HG03558 (cell line): ENCODE measurements around the gene PLEKHB2.
"Not testable (repeated sequence)": the region's sequence is repeated elsewhere in the genome, so short reads cannot be mapped to it uniquely, and the experiment has no call there.

Experiments
- ATAC-seq: cut with Tn5 transposase; IDR thresholded peaks from one replicate; pipeline ENCODE4 v1.9.1; 2021; ENCODE audit warnings: moderate number of reproducible peaks; ENCODE audit not compliant: unreplicated experiment; ENCODE audit errors: extremely low read depth

PLEKHB2 gene, protein sequence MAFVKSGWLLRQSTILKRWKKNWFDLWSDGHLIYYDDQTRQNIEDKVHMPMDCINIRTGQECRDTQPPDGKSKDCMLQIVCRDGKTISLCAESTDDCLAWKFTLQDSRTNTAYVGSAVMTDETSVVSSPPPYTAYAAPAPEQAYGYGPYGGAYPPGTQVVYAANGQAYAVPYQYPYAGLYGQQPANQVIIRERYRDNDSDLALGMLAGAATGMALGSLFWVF

DNA sequence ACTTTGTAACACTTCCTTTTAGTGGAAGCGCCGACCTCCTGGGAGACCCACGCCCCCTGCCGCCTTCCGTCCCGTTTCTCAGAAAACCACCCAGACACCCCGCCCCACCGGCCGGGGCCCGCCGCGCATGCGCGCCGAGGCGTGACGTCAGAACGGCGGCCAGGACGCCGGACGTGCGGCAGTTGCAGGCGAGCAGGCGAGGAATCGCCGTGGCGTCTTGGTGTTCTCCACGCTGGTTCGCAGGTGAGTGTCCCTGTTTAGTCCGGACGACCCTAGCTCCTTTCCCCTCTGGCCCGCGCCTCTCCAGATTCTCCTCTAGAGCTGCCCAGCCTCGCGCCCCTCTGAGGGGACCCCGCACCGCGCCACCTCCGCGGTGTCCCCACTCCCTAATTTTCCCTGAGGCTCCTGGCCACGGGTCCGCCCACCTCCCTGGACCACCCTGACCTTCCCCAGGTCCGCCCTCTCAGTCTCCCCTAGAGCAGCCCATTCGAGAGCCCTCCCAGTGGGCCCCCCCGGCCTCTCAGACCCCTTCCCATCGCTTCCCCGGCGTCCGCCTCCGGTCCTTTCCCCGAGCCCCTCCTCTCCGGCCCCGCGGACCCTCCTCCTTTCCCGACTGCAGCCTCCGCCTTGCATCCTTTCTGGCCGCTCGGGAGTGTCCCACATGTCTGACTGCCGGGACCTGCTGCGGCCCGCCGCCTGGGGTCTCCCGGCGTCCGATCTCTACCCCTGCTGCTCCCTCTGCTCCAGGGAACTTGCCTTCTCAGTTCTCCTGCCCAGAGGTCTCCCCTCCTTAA is at the start of gene PLEKHB2:
PLEKHB2 (plus strand) TSS at position 181 of the 794 bp plus-strand sequence. CDS start 15,606 bp downstream, outside the sequence.
- ATAC-seq = peak; percentile 61

DNA sequence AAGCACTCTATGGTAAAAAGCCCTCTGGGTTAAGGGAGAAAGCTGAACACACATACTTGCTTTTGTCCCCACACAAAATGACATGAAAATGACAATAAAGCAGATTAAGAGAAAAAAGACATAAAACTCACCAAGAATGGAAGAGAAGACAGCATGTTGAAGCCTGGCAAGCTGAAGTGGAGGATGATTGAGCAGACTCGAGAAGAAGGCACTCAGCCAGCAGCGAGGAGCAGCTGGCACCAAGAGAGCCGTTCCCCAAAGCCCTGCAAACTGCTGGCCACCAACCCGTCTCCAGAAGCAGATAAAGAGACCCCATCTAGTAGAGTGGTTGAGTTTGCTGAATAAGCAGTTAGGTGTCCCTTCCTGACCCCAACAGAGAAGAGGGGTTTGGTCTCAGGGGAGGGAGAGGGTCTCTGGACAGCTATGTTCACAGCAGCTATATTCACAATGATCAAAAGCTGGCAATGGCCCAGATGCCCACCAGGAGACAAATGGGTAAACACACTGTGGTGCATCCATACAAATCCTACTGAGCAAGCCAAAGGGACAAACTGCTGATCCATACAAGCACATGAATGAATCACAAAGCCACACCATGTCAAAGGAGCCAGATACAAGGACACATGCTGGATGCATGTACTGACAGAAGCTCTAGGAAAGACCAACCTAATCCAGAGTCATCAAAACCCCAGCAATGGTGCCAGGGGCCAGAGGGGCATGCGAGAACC is 48.8 kb upstream of the PLEKHB2 start:
- no peak for ATAC-seq

DNA sequence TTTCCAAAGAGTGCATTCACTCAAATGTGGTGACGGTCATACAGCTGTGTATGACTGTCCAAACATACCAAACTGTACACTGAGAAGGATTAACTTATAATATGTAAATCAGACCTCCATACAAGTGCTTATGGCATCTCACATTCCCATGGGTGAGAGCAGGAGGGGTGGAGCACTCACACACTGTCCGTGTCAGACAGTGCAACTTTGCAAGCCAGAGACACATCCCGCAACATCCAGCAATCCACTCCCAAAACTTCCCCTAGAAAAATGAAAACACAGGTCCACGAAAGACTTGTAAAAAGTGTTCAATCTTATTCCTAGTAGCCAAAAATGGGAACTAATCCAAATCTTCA is 48.2 kb upstream of the PLEKHB2 start:
- ATAC-seq = no peak

DNA sequence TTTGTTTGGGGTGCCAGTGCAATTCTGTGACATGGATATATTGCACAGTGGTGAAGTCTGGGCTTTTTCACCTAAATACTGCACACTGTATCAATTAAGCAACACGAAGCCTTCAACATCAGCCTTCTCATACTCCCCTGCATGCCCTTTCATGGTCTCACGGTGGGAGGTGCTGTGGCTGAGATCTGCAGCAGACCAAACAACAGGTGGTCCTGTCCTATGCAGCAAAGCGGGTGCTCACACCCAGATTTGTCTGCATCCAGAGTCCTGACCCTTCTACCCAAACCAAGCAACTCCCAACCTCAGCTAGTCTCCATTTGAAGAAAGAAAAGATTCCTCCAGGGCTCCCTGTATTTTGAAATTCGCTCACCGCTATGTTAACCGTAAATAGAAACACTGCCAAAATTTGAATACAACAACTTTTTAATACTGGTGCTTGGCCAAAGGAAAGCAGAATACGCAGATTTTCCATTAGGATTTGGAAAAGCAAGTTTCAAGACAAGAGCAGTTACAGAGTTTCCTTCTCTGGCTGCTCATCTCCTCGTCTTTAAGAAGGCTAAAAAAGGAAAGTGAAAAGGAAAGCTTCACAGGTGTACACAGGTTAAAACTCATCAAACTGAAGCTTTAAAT is 46.8 kb upstream of the PLEKHB2 start:
- ATAC-seq = no peak

DNA sequence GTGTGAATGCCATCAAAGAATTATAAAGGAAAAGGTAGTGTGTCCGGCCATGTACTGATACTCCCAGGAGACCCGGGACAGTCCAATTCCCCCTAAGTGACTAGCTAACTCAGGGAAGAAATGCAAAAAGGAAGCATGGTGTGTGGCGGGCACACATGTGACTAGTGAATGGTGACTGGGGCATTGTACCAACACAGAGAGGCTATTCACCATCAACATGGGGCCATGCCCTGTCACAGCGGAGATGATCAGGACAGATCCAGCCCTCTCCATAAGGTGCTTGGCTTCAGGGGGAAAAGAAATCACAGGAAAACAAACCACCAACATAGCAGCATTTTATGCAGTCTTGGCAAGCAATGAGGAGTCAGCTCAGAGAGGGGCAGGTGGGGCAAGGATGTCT is 46.2 kb upstream of the PLEKHB2 start:
- ATAC-seq = no peak

DNA sequence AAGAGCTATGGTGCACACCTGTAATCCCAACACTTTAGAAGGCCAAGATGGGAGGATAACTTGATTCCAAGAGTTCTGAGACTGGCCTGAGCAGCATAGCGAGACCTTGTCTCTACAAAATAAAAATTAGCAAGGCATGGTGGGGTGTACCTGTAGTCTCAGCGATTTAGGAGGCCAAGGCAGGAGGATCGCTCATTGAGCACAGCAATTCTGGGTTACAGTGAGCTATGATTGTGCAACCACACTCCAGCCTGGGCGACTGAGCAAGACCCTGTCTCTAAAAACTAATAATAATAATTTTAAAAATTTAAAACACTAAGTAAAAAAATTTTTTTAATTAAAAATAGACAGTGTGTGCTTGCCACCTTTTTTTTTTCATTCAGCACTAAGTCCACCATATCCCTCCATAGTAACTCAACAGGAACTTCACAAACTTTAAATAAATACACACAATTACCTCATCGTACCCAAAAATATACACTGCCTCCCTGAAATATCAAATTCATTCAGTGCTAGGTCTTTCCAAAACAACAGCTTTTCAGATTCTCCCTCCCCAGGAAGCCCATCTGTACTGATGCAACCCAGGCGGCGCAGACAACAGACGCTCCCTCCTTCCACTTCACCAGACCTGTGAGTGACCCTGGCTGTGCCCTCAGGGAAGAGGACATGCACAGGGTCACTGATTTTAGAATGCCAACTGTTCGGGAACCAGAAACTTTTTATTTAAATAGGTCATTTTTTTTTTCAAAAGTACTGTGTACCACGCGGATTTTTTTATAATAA is 41.4 kb upstream of the PLEKHB2 start:
- ATAC-seq = no peak

DNA sequence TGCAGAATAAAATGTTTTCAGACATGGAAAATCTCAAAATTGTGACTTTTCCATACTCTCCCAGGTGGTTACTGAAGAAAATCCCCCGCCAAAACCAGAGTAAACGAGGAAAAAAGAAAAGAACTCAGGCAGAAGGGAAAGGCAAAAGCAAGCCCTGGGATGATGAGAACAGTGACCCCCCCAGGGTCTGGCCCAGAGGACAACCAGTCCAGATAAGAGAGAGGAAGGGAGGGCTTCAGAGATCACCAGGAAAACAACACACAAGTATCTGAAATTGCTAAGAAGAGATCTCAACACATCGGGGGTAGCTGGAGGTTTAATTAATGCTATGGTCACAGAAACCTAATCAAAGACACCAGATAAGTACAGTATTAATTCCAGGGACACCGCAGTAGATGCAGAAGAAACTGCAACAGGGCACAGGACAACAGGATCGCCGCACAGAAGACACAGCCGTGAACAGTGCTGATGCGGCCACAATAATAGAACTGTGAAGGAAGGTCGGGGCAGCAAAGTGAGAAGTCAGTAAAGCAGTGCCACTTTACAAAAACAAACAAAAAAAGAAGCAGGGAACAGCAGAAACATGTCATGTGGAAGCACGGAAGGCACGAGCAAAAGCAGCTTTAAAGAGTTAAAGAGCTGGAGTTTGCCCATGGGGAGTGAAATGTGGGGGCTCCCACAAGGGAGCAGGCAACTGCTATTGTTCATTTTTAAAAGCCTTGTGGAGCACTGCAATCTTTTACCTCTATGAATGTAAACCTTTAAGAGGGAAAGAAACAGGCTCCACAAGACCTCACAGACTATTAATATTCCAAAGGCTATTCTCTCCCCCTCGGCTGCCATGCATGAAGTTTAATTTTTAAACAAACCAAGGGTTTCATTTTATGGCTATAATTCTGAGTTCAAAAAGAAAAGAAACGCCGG is 40.3 kb upstream of the PLEKHB2 start:
- ATAC-seq = no peak

DNA sequence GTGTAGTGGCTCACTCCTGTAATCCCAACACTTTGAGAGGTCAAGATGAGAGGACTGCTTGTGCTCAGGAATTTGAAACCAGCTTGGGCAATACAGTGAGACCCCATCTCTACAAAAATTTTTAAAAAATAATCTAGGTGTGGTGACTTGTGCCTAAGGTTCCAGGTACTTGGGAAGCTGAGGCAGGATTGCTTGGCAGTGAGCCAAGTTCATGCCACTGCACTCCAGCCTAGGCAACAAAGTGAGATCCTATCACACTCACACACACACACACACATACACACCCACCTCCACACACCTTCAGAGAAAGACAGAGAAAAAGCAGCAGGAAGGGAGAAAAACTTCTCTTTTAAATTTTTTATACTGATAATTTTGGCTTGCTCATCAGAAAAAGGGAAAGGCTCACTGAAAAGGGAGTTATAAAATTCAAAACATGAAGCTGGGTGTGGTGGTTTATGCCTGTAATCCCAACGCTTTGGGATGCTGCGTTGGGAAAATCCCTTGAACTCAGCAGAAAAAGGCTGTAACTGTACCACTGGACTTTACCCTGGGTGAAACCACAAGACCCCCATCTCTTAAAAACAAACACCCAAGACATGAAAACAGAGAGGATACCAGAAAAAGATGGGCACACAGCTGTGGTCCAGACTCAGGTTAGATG is 37.5 kb upstream of the PLEKHB2 start:
- ATAC-seq = no peak

DNA sequence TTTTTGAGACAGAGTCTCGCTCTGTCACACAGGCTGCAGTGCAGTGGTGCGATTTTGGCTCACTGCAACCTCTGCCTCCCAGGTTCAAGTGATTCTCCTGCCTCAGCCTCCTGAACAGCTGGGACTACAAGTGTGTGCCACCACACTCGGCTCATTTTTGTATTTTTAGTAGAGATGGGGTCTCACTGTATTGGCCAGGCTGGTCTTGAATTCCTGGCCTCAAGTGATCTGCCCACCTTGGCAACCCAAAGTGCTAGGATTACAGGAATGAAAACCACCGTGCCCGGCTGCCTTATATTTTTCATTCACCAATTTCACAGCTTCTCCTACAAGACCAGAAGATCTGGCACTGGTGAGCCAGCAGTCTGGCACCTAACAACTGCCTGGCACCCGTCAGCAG is 37.0 kb upstream of the PLEKHB2 start:
- ATAC-seq = not testable (repeated sequence)

DNA sequence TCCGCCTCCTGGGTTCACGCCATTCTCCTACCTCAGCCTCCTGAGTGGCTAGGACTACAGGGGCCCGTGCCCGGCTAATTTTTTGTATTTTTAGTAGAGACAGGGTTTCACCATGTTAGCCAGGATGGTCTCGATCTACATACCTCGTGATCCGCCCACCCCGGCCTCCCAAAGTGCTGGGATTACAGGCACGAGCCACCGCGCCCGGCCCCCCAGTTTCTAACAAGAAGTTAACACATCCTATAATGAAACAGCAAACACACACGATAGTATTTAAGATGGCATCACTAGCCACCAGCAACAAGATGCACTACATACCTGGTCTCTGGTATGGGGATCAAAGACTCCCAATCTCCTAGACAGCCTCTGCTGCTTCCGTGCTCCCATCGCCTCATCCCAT is 29.6 kb upstream of the PLEKHB2 start:
- ATAC-seq = not testable (repeated sequence)

DNA sequence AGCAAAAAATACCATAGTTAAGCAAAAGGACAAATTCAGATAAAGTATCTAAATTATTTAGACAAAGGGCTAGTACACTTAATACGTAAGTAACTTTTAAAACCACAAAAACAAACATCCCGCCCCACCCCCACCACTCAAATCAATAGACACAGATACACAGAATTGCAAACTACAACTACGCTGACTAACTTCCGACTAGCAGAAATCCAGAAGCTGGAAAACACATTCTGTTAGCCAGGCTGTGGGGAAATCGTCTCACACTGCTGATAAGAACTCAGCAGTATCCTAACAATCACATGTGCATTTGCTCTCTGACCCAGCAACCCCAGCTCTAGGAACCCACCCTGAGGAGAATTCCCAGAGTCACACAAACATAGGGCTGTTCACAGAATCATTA is 28.4 kb upstream of the PLEKHB2 start:
- no peak for ATAC-seq

DNA sequence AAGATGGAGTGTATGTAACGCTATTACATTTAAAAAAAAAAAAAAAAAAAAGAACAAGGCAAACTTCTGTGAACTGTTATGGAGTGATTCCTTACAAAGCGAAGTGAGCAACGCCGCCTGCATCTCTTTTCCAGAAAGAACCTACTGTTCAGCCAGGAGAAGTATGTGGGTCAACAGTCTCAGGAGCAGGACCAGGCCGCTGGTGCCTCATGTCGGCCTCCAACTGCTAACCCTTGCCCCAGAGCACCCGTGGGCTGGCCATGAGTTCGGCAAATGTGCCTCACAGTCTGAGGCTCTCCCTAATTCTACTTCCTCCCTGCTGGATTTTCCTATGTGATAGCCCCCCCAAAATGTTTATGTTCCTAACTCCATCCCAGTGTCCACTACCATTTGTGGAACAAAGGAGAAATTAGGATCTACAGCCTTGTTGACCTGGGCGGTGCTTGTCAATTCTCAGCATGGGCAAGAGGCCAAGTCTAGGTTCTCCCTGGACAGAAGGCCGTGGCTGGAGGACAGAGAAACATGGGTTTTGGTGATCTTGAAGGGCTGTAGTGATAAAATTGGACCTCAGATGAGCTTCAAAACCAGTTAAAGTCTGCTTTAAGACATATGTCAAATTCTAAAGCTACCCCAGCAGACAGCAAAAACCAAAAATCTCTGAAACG is 27.8 kb upstream of the PLEKHB2 start:
- no peak for ATAC-seq

DNA sequence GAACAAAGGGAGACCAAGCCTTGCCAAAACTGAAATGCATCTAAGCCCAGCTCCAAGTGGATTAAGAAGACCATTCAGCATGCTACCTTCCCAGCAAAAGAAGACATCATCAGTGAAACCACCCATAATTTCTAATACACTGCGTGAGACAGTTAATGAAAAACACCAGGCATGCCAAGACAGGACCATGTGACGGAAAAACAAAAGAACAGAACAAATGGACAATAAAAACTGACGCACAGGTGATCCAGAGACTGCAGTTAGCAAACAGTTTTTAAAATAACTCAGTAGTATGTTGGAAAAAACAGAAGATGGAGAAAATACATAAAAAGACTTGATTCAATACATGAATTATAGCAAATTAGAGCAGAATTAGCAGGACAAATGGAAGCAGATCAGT is 27.2 kb upstream of the PLEKHB2 start:
- ATAC-seq = no peak

DNA sequence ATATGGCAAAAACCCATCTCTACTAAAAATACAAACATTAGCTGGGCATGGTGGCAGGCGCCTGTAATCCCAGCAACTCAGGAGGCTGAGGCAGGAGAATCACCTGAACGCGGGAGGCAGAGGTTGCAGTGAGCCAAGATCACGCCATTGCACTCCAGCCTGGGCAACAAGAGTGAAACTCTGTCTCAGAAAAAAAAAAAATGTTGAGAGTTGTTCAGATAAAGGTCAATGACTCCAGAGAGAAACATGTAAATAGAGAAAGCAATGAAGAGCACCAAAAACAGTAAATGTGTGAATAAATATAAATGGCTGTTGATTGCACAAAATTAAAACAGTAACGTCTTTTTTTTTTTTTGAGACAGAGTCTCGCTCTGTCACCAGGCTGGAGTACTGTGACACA is 25.2 kb upstream of the PLEKHB2 start:
- ATAC-seq = not testable (repeated sequence)

DNA sequence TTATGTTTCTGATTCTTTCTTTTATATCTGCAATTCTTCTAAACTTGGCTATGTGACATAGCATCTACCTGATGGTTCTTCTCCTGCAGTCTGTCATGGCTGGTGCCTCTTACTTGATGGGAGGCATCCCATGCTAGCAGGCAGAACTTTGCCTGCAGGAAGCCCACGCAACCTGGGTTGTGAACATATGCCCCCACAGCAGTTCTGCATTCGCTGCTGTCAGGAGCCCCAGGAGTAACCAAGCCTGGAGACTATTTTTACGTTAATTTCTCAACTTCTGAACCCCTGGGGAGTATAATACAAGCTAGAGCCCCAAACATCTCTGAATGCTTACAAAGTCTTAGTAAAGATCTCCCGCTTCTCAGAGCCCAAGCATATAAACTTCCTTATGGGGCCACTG is 23.9 kb upstream of the PLEKHB2 start:
- ATAC-seq = no peak

DNA sequence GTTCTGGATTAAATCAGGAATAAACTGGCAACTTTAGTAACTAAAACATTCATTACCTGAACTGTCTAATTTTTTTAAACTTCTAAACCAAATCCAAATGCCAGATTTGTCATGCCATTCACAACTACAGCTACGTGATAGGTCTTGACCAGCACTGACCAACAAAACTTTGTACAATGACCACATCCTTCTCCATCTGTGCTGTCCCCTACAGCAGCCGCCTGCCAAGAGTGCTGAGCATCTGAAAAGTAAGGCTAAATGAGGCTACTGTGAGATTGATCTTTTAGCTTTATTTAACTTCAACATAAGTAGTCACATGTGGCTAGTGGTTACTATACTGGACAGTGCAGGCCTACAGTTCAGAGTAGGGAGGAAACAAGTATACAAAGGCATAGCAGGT is 19.5 kb upstream of the PLEKHB2 start:
- ATAC-seq = no peak

DNA sequence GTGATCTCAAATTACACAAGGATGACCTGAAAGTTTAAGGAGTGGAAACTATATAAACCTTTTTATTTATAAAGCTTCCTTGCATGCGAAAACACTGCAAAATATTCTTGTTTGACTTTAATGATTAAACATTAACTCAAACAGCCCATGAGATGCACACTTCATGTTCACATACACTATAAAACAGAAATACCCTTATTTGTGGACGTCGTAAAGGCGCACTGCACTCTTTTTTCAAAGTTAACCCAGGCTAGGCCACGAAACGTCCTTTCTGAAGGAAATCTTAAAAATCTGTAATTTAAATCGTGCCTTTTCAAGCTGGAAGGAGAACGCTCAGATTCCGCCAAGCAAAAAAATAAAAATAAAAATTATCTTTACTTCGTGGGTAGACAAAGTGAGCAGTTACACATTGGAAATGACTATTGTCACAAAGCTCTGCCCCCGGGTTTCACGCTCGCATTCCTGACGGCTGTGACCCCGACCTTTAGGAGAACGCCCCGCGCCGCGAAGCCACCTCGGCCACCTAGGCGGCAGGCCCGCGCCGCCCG is 12.6 kb upstream of the PLEKHB2 start:
- ATAC-seq = no peak
